Uterus (tissue), 4 donors: Measurements from ENCODE around the gene CRY2. TPM values are rescaled to one million over a fixed set of nuclear protein-coding genes. Genes with fewer than 3 reads are reported as not detected.

ENCODE experiments used
- DNase-seq, 2 donors: peaks; one replicate each; pipeline ENCODE4 v3.0.0-alpha.2; 2019 to 2020
- H3K27ac ChIP-seq, 2 donors: fragments of 200-600 bp; sonication (generic); 1 replicate in 1 of 2; 2 replicates in 1 of 2; pipeline ENCODE4 v1.5.1; 2016 to 2018
- H3K27me3 ChIP-seq, 2 donors: fragments of 200-600 bp; sonication (generic); one replicate each; pipeline ENCODE4 v1.5.1; 2018 to 2019; ENCODE audit warnings: control low read depth in 1 of 2
- H3K36me3 ChIP-seq, 2 donors: fragments of 200-600 bp; sonication (generic); one replicate each; pipeline ENCODE4 v1.5.1; 2019; ENCODE audit warnings: control low read depth in 1 of 2
- H3K4me1 ChIP-seq, 2 donors: fragments of 200-600 bp; sonication (generic); one replicate each; pipeline ENCODE4 v1.5.1; 2018 to 2019; ENCODE audit warnings: control low read depth in 1 of 2
- H3K4me3 ChIP-seq, 2 donors: fragments of 200-600 bp; sonication (generic); 1 replicate in 1 of 2; 2 replicates in 1 of 2; pipeline ENCODE4 v1.5.1; 2018 to 2019; ENCODE audit warnings: mild to moderate bottlenecking in 1 of 2
- H3K9me3 ChIP-seq, 2 donors: fragments of 200-600 bp; sonication (generic); one replicate each; pipeline ENCODE4 v1.5.1; 2019; ENCODE audit warnings: control low read depth in 1 of 2
- POLR2A ChIP-seq, 2 donors: fragments of 450-650 bp; IDR thresholded peaks; one replicate each; pipeline ENCODE4 v1.6.1; 2016; ENCODE audit warnings: antibody characterized with exemption in 2 of 2, mild to moderate bottlenecking in 1 of 2, moderate library complexity in 1 of 2
- intact Hi-C: fragments of 100-400 bp; cut with DNase I; formaldehyde crosslinking; loops from one replicate; pipeline ENCODE4 v1.15.1; 2023; ENCODE audit warnings: low total_unique reads
- total RNA-seq, 4 donors: library from RNA; depleted of rRNA in 3 of 4; stranded (reverse); fragments of >200 nt in 3 of 4; gene quantifications; one replicate each; pipeline versions ENCODE4 v1.1.0 to v1.2.4, GENCODE V29; 2014 to 2023
- TF ChIP-seq, protein P1 (sequence below), 4 experiments: fragments of 200-600 bp in 2 of 4; fragments of 450-650 bp in 2 of 4; sonication (generic) in 2 of 4; IDR thresholded peaks; one replicate each; pipeline ENCODE4 v1.5.1; 2016 to 2019; ENCODE audit warnings: antibody characterized with exemption in 4 of 4, mild to moderate bottlenecking in 2 of 4, moderate library complexity in 1 of 4
- donor health status: DM: yes; HTN: yes; CAD: no.

The CRY2 gene
- total RNA-seq, 4 donors from 2014 or later = 22.1 to 91.8 (median 61.0) TPM

DNA sequence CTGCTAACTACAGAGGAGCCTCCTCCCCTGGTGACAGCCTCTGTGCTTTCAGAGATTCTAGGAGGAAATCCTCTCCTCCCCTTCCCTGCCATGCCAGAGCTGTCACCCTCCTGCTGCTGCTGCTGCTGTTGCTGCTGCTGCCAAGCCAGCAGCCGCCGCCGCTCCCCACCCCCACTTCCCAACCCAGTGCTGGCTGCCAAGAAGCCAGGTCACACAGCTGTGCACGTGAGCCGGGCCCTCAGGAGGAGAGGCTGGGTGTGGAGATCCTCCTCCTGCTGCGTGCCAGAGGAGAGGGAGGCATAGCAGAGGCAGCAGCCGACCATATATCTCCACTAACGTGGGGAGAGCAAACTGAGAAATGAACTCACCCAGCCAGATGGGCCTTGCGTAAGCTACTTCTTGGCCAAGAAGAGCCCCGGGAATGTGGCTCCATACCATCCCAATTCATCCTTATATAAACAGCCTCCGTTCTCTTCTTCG is 12.4 kb downstream of the CRY2 start:
- TF ChIP-seq, protein P1, sequence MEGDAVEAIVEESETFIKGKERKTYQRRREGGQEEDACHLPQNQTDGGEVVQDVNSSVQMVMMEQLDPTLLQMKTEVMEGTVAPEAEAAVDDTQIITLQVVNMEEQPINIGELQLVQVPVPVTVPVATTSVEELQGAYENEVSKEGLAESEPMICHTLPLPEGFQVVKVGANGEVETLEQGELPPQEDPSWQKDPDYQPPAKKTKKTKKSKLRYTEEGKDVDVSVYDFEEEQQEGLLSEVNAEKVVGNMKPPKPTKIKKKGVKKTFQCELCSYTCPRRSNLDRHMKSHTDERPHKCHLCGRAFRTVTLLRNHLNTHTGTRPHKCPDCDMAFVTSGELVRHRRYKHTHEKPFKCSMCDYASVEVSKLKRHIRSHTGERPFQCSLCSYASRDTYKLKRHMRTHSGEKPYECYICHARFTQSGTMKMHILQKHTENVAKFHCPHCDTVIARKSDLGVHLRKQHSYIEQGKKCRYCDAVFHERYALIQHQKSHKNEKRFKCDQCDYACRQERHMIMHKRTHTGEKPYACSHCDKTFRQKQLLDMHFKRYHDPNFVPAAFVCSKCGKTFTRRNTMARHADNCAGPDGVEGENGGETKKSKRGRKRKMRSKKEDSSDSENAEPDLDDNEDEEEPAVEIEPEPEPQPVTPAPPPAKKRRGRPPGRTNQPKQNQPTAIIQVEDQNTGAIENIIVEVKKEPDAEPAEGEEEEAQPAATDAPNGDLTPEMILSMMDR (IDR thresholded peaks at IDR 0.05) = no peak
- peak in 1 of 2 donors; percentile 27 for TF ChIP-seq POLR2A (IDR thresholded peaks at IDR 0.05)
- peak; percentile 96 to 98 for DNase-seq
- peaks cover 37 to 43% of the 10 kb centered on the region in 2 donors for H3K4me1 ChIP-seq
- H3K27me3 ChIP-seq = no peaks in the 10 kb centered on the region
- H3K36me3 ChIP-seq = no peaks in the 10 kb centered on the region
- peak overlapping the region; percentile 83 to 88 for H3K27ac ChIP-seq
- intact Hi-C loops = no loop called here
- no peaks in the 10 kb centered on the region for H3K9me3 ChIP-seq
- H3K4me3 ChIP-seq = no peak overlapping the region

DNA sequence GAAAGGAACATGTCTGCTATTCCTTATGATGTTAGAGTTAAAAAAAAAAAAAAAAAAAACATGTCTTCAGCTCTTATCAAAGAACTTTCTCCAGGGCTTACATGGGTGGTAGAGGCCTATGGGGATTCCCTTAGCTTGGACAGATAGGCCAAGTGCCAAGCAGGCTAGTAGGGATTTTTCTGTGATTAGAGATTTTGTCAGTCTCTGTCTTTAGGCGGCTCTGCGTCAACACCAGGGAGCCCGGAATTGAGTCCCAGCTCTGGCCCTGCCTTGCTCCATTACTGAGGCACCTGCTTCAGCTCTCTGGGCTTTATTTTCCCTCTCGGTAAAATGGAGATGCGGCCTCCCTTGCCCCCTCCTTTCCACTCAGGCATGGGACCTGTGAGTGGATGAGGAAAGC is 13.1 kb downstream of the CRY2 start:
- Histone ChIP-seq H3K27me3 (no peaks in the 10 kb centered on the region), H3K4me1 (peaks cover 31 to 36% of the 10 kb centered on the region in 2 donors), H3K4me3 (no peak overlapping the region), H3K27ac (peak overlapping the region; percentile 83 to 88), H3K9me3 (no peaks in the 10 kb centered on the region), H3K36me3 (no peaks in the 10 kb centered on the region)
- DNase-seq = no peak
- TF ChIP-seq, protein P1 (IDR thresholded peaks at IDR 0.05) = no peak
- no peak for TF ChIP-seq POLR2A (IDR thresholded peaks at IDR 0.05)
- intact Hi-C loops = no loop called here

DNA sequence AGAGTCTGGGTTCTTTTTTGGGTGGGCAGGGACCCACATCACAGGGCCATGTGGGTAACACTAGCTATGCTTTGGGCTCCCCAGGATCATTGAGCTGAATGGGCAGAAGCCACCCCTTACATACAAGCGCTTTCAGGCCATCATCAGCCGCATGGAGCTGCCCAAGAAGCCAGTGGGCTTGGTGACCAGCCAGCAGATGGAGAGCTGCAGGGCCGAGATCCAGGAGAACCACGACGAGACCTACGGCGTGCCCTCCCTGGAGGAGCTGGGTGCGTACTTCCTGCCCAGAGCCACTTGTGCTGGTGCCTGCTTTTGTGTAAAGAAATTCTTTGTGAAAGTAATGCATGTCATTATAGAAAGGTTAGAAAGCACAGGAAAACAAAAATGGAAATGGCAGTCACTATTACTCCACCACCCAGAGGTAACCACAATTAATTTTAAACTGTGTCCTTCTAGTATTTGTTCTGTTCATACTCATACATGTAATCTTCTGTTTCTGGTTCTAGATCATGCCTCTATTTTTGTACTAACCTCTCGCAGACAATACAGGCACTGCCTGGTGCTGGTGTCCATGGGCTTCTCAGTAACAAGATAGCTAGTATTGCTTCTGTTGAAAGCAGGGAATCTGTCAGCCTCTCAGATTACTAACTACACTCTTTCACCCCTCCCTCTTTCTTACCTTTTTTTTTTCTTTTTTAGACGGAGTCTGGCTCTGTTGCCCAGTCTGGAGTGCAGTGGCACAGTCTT is 13.7 kb downstream of the CRY2 start:
- no peak for DNase-seq
- Histone ChIP-seq H3K27me3 (no peaks in the 10 kb centered on the region), H3K4me3 (no peak overlapping the region), H3K4me1 (peaks cover 30 to 31% of the 10 kb centered on the region in 2 donors), H3K27ac (peak overlapping the region; percentile 83 to 88), H3K36me3 (no peaks in the 10 kb centered on the region), H3K9me3 (no peaks in the 10 kb centered on the region)
- no peak for TF ChIP-seq POLR2A (IDR thresholded peaks at IDR 0.05)
- TF ChIP-seq, protein P1 (IDR thresholded peaks at IDR 0.05) = no peak
- intact Hi-C loops = no loop called here

DNA sequence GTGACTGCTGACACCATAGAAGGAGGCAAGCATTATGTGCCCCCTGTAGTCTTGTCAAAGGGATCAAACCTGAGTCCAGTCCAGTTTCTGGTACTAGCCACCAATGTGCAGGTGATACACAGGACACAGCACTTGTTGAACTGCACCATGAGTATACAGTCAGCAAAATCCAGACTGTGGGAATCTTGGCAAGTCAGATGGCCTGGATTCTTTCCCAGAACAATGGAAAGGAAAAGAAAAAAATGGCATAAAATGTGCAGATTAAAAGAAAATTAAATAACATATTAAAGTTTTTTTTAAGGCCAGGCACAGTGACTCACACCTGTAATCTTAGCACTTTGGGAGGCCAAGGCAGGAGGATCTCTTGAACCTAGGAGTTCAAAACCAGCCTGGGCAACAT is 16.8 kb downstream of the CRY2 start:
- DNase-seq = no peak
- H3K36me3 ChIP-seq = no peaks in the 10 kb centered on the region
- no peak for TF ChIP-seq POLR2A (IDR thresholded peaks at IDR 0.05)
- TF ChIP-seq, protein P1 (IDR thresholded peaks at IDR 0.05) = no peak

DNA sequence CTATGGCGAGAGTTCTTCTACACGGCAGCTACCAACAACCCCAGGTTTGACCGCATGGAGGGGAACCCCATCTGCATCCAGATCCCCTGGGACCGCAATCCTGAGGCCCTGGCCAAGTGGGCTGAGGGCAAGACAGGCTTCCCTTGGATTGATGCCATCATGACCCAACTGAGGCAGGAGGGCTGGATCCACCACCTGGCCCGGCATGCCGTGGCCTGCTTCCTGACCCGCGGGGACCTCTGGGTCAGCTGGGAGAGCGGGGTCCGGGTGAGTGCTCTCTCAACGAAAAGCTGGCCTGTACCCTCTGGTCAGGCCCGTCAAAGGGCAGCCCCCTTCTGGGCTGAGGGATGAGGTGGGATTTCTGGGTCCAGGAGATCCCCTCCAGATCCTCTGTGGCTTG is 22.3 kb downstream of the CRY2 start:
- Histone ChIP-seq H3K4me3 (no peak overlapping the region), H3K27ac (no peak overlapping the region), H3K36me3 (no peaks in the 10 kb centered on the region), H3K9me3 (no peaks in the 10 kb centered on the region), H3K27me3 (no peaks in the 10 kb centered on the region), H3K4me1 (no peaks in the 10 kb centered on the region)
- DNase-seq = no peak
- TF ChIP-seq, protein P1 (IDR thresholded peaks at IDR 0.05) = no peak
- no peak for TF ChIP-seq POLR2A (IDR thresholded peaks at IDR 0.05)
- intact Hi-C loops = no loop called here

More for the DNA sequence above, 16.8 kb downstream of the CRY2 start:
- Histone ChIP-seq H3K4me3 (no peak overlapping the region), H3K27ac (no peak overlapping the region), H3K4me1 (peaks cover 5 to 11% of the 10 kb centered on the region in 2 donors), H3K9me3 (no peaks in the 10 kb centered on the region), H3K27me3 (no peaks in the 10 kb centered on the region)
- intact Hi-C loops = no loop called here
